ENCODE results near the gene PADI3.

- TF ChIP-seq CTCF (conservative IDR thresholded peaks at IDR 0.05 in 1 of 2, IDR thresholded peaks at IDR 0.05 in 1 of 2; ENCODE audit: low read depth in 1 of 2, low read length in 2 of 2) (no peak), EZH2 (IDR thresholded peaks at IDR 0.05; ENCODE audit: low read length, missing control alignments) (no peak)
Observed at GRCh38 chr1:17318262-17318661, 69.4 kb downstream of the PADI3 start.
